Endothelial cell (in vitro differentiated cells): ENCODE data around the gene TAS2R30. TPM values are rescaled to one million over a fixed set of nuclear protein-coding genes. Genes with fewer than 3 reads are reported as not detected.

Experiments used
- DNase-seq: peaks from one replicate; pipeline ENCODE4 v3.0.0; 2021; ENCODE audit warnings: low spot score
- H3K27ac Mint-ChIP-seq: one replicate; pipeline ENCODE4 v1.8.0; 2021; ENCODE audit warnings: mixed read lengths, inconsistent platforms; ENCODE audit not compliant: unreplicated experiment
- H3K27me3 Mint-ChIP-seq: one replicate; pipeline ENCODE4 v1.8.0; 2021; ENCODE audit warnings: mild to moderate bottlenecking, moderate library complexity, mixed read lengths, inconsistent platforms; ENCODE audit not compliant: unreplicated experiment
- H3K36me3 Mint-ChIP-seq: one replicate; pipeline ENCODE4 v1.8.0; 2021; ENCODE audit warnings: mild to moderate bottlenecking, low read depth, mixed read lengths, inconsistent platforms; ENCODE audit not compliant: unreplicated experiment
- H3K4me1 Mint-ChIP-seq: one replicate; pipeline ENCODE4 v1.8.0; 2021; ENCODE audit warnings: mild to moderate bottlenecking, mixed read lengths, inconsistent platforms; ENCODE audit not compliant: unreplicated experiment
- H3K4me3 Mint-ChIP-seq: one replicate; pipeline ENCODE4 v1.8.0; 2021; ENCODE audit warnings: mild to moderate bottlenecking, mixed read lengths, inconsistent platforms; ENCODE audit not compliant: unreplicated experiment
- H3K9me3 Mint-ChIP-seq: one replicate; pipeline ENCODE4 v1.8.0; 2021; ENCODE audit warnings: mixed read lengths, inconsistent platforms; ENCODE audit not compliant: unreplicated experiment
- CTCF ChIP-seq: fragments of 200-600 bp; sonication (generic); IDR thresholded peaks from one replicate; pipeline ENCODE4 v1.5.0; 2021; ENCODE audit warnings: antibody characterized with exemption; ENCODE audit not compliant: unreplicated experiment
- total RNA-seq: library from RNA; stranded (reverse); fragmentation: NEBNext Ultra II Directional; extraction: Animal tissue kit (Norgen Biotek cat#: 25700); gene quantifications from one replicate; pipeline ENCODE4 v1.2.1, GENCODE V29; 2021; ENCODE audit not compliant: unreplicated experiment

Gene TAS2R30
- total RNA-seq, 1 donor from 2014 or later, result 1.7 TPM

DNA sequence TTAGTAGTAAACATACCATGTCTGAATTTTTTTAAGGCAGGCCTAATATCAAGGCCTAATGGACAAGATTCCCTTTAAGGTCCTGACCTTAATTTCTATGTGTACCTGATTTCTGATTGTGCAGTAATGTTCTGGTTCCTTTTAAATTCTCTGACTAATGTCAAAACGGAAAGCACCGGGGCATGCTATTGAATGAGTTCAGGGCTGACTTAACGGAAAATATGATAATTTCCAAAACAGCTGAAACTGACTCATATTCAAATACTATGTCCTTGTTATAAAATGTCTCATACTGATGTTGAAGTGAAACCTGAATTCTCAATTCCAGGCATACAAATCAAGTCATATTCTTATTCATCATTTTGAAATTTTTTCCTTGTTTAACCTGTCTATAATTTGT lies 49.0 kb downstream of the TAS2R30 start:
- Mint-ChIP-seq H3K27ac (no peak overlapping the region), H3K9me3 (no peaks in the 10 kb centered on the region), H3K36me3 (peaks cover 10% of the 10 kb centered on the region), H3K27me3 (no peaks in the 10 kb centered on the region), H3K4me1 (no peaks in the 10 kb centered on the region), H3K4me3 (no peak overlapping the region)
- DNase-seq, result no peak
- TF ChIP-seq CTCF, result no peak

Other genes starting within 250 kb of the TAS2R30 start
- 0.90 TPM for gene TAS2R13, start 225.1 kb downstream of the TAS2R30 start, total RNA-seq
- not detected for gene PRH2, start 205.4 kb downstream of the TAS2R30 start, total RNA-seq
- 2.0 TPM for gene TAS2R14, start 195.4 kb downstream of the TAS2R30 start, total RNA-seq
- 1.2 TPM for gene TAS2R50, start 147.7 kb downstream of the TAS2R30 start, total RNA-seq
- 1.7 TPM for gene TAS2R20, start 136.3 kb downstream of the TAS2R30 start, total RNA-seq
- 3.4 TPM for gene TAS2R19, start 112.0 kb downstream of the TAS2R30 start, total RNA-seq
- 3.1 TPM for gene TAS2R31, start 103.2 kb downstream of the TAS2R30 start, total RNA-seq
- gene TAS2R46, start 72.3 kb downstream of the TAS2R30 start, total RNA-seq, result 0.82 TPM
- gene TAS2R43, start 42.3 kb downstream of the TAS2R30 start, total RNA-seq, result 0.62 TPM
- gene SMIM10L1, start 36.5 kb upstream of the TAS2R30 start, total RNA-seq, result 15.9 TPM
- gene TAS2R42, start 52.3 kb upstream of the TAS2R30 start, total RNA-seq, result not detected
- gene PRB3, start 135.1 kb upstream of the TAS2R30 start, total RNA-seq, result not detected
- gene PRB4, start 175.8 kb upstream of the TAS2R30 start, total RNA-seq, result not detected